HG03175 (cell line): ENCODE results near the gene GIGYF2.
"Not testable (repeated sequence)": the region's sequence is repeated elsewhere in the genome, so short reads cannot be mapped to it uniquely, and the experiment has no call there.

Experiments
- ATAC-seq: cut with Tn5 transposase; IDR thresholded peaks from one replicate; pipeline ENCODE4 v1.9.1; 2021; ENCODE audit warnings: mild to moderate bottlenecking, moderate library complexity; ENCODE audit not compliant: unreplicated experiment

Gene GIGYF2

GRCh38 chr2:232697059-232697806 is at the start of gene GIGYF2:
Gene GIGYF2 (plus strand): TSS chr2:232697331. CDS start chr2:232735198, 37,867 bp downstream.
- peak; percentile 80 for ATAC-seq

- no peak for ATAC-seq
Observed at GRCh38 chr2:232649033-232649432, 48.1 kb upstream of the GIGYF2 start.

GRCh38 chr2:232652505-232652851 is 44.7 kb upstream of the GIGYF2 start:
- no peak for ATAC-seq

- ATAC-seq: no peak
Observed at GRCh38 chr2:232653441-232653840, 43.7 kb upstream of the GIGYF2 start.

- ATAC-seq: no peak
Observed at GRCh38 chr2:232655392-232655791, 41.7 kb upstream of the GIGYF2 start.

GRCh38 chr2:232658217-232658785 is 38.8 kb upstream of the GIGYF2 start:
- no peak for ATAC-seq

- ATAC-seq: no peak
Observed at GRCh38 chr2:232659359-232659758, 37.8 kb upstream of the GIGYF2 start.

GRCh38 chr2:232662486-232663260 is 34.5 kb upstream of the GIGYF2 start:
- ATAC-seq: no peak

- ATAC-seq: no peak
Observed at GRCh38 chr2:232666051-232666805, 30.9 kb upstream of the GIGYF2 start.

- no peak for ATAC-seq
Observed at GRCh38 chr2:232667989-232668583, 29.0 kb upstream of the GIGYF2 start.

- no peak for ATAC-seq
Observed at GRCh38 chr2:232668805-232669444, 28.2 kb upstream of the GIGYF2 start.

GRCh38 chr2:232672588-232672987 is 24.5 kb upstream of the GIGYF2 start:
- ATAC-seq: no peak

- no peak for ATAC-seq
Observed at GRCh38 chr2:232674491-232674890, 22.6 kb upstream of the GIGYF2 start.

GRCh38 chr2:232675381-232675780 is 21.8 kb upstream of the GIGYF2 start:
- ATAC-seq: no peak

- no peak for ATAC-seq
Observed at GRCh38 chr2:232680006-232680405, 17.1 kb upstream of the GIGYF2 start.

- ATAC-seq: no peak
Observed at GRCh38 chr2:232681527-232681926, 15.6 kb upstream of the GIGYF2 start.

- no peak for ATAC-seq
Observed at GRCh38 chr2:232683368-232683767, 13.8 kb upstream of the GIGYF2 start.

GRCh38 chr2:232685391-232685790 is 11.7 kb upstream of the GIGYF2 start:
- ATAC-seq: not testable (repeated sequence)

GRCh38 chr2:232687382-232688160 is 9.6 kb upstream of the GIGYF2 start:
- ATAC-seq: no peak

- no peak for ATAC-seq
Observed at GRCh38 chr2:232688201-232688600, 8.9 kb upstream of the GIGYF2 start.
